GM23338 (cell line): ENCODE measurements around the gene CYP4F8. TPM values are rescaled to one million over a fixed set of nuclear protein-coding genes. Genes with fewer than 3 reads are reported as not detected.

Experiments used
- ATAC-seq: fragments of 200-7000 bp; cut with Tn5 transposase; 3 replicates; pipeline ENCODE4 v1.9.1; 2020
- DNase-seq: peaks from one replicate; pipeline ENCODE4 v3.0.0-alpha.2; 2015; ENCODE audit warnings: low spot score
- H2AFZ ChIP-seq: fragments of 200-600 bp; sonication (generic); 2 replicates; pipeline ENCODE4 v1.8.0; 2016; ENCODE audit warnings: antibody characterized with exemption, mild to moderate bottlenecking, moderate library complexity
- H3F3A ChIP-seq: fragments of 200-600 bp; sonication (generic); replicated peaks from 2 replicates; pipeline ENCODE4 v1.8.0; 2017; ENCODE audit warnings: antibody characterized with exemption, mixed run types, low read depth
- H3K27ac ChIP-seq: fragments of 200-600 bp; sonication (generic); 2 replicates; pipeline ENCODE4 v1.6.1; 2016; ENCODE audit warnings: low read depth
- H3K27me3 ChIP-seq: fragments of 200-600 bp; sonication (generic); 2 replicates; pipeline ENCODE4 v1.8.0; 2016; ENCODE audit warnings: mild to moderate bottlenecking, mixed run types, moderate library complexity; ENCODE audit not compliant: insufficient read depth
- H3K36me3 ChIP-seq: fragments of 200-600 bp; sonication (generic); 2 replicates; pipeline ENCODE4 v1.8.0; 2016; ENCODE audit warnings: mild to moderate bottlenecking; ENCODE audit not compliant: insufficient read depth
- H3K4me1 ChIP-seq: fragments of 200-600 bp; sonication (generic); 2 replicates; pipeline ENCODE4 v1.8.0; 2016; ENCODE audit warnings: mild to moderate bottlenecking, moderate library complexity; ENCODE audit not compliant: insufficient read depth
- H3K4me2 ChIP-seq: fragments of 200-600 bp; sonication (generic); 2 replicates; pipeline ENCODE4 v1.7.1; 2017; ENCODE audit warnings: mixed run types
- H3K4me3 ChIP-seq: fragments of 200-600 bp; sonication (generic); 2 replicates; pipeline ENCODE4 v1.6.1; 2016; ENCODE audit warnings: mixed run types
- H3K79me2 ChIP-seq: fragments of 200-600 bp; sonication (generic); replicated peaks from 2 replicates; pipeline ENCODE4 v1.8.0; 2017; ENCODE audit warnings: mild to moderate bottlenecking; ENCODE audit not compliant: insufficient read depth
- H3K9me2 ChIP-seq: fragments of 200-600 bp; sonication (generic); 2 replicates; pipeline ENCODE4 v1.8.0; 2017; ENCODE audit not compliant: insufficient read depth
- H4K20me1 ChIP-seq: fragments of 200-600 bp; sonication (generic); replicated peaks from 2 replicates; pipeline ENCODE4 v1.8.0; 2017; ENCODE audit warnings: mild to moderate bottlenecking; ENCODE audit not compliant: insufficient read depth
- H3K27ac Mint-ChIP-seq: 2 replicates; pipeline ENCODE4 v1.8.0; 2020; ENCODE audit warnings: inconsistent platforms, mild to moderate bottlenecking, moderate library complexity, mixed read lengths
- H3K27me3 Mint-ChIP-seq: 3 replicates; pipeline ENCODE4 v1.8.0; 2022; ENCODE audit warnings: low read depth, mild to moderate bottlenecking, moderate library complexity, mixed read lengths, inconsistent platforms; ENCODE audit not compliant: insufficient read depth, poor library complexity
- H3K36me3 Mint-ChIP-seq: 3 replicates; pipeline ENCODE4 v1.8.0; 2021; ENCODE audit warnings: low read depth, mild to moderate bottlenecking, inconsistent platforms, moderate library complexity, mixed read lengths
- H3K4me1 Mint-ChIP-seq: 3 replicates; pipeline ENCODE4 v1.8.0; 2020; ENCODE audit warnings: mild to moderate bottlenecking, inconsistent platforms, mixed read lengths
- H3K4me3 Mint-ChIP-seq: 3 replicates; pipeline ENCODE4 v1.8.0; 2021; ENCODE audit warnings: moderate library complexity, mild to moderate bottlenecking, inconsistent platforms, mixed read lengths
- H3K9me3 Mint-ChIP-seq: 3 replicates; pipeline ENCODE4 v1.8.0; 2020; ENCODE audit warnings: moderate library complexity, mild to moderate bottlenecking, inconsistent platforms, mixed read lengths
- CREB1 ChIP-seq: fragments of 250-450 bp; sonication (Bioruptor Pico); IDR thresholded peaks from 2 replicates; pipeline ENCODE4 v1.5.0; 2020; ENCODE audit warnings: low read depth, mild to moderate bottlenecking, moderate library complexity
- EZH2 ChIP-seq: fragments of 200-600 bp; sonication (generic); IDR thresholded peaks from one replicate; pipeline ENCODE4 v1.8.0; 2017; ENCODE audit warnings: antibody characterized with exemption, mild to moderate bottlenecking, low read depth; ENCODE audit not compliant: unreplicated experiment
- EZH2phosphoT487 ChIP-seq: fragments of 200-600 bp; sonication (generic); IDR thresholded peaks from one replicate; pipeline ENCODE4 v1.8.1; 2018; ENCODE audit warnings: antibody characterized with exemption; ENCODE audit not compliant: unreplicated experiment
- JUNB ChIP-seq: IDR thresholded peaks from one replicate; pipeline ENCODE4 v1.6.1; 2016; ENCODE audit warnings: antibody characterized with exemption; ENCODE audit not compliant: unreplicated experiment
- NANOG ChIP-seq: IDR thresholded peaks from 2 replicates; pipeline ENCODE4 v1.6.1; 2016; ENCODE audit warnings: antibody characterized with exemption, borderline replicate concordance
- POLR2AphosphoS5 ChIP-seq: IDR thresholded peaks from 2 replicates; pipeline ENCODE4 v1.6.1; 2016; ENCODE audit warnings: antibody characterized with exemption, low read depth
- REST ChIP-seq: IDR thresholded peaks from one replicate; pipeline ENCODE4 v1.6.1; 2018; ENCODE audit warnings: antibody characterized with exemption; ENCODE audit not compliant: unreplicated experiment
- STAT1 ChIP-seq: IDR thresholded peaks from one replicate; pipeline ENCODE4 v1.6.1; 2016; ENCODE audit warnings: antibody characterized with exemption; ENCODE audit not compliant: unreplicated experiment
- ZNF114 ChIP-seq: fragments of 250-450 bp; sonication (Bioruptor Pico); IDR thresholded peaks from 2 replicates; pipeline ENCODE4 v1.5.0; 2020; ENCODE audit warnings: mild to moderate bottlenecking, moderate library complexity
- ZNF331 ChIP-seq: fragments of 250-450 bp; sonication (Bioruptor Pico); IDR thresholded peaks from 2 replicates; pipeline ENCODE4 v1.5.0; 2020; ENCODE audit warnings: low read depth, mild to moderate bottlenecking, moderate library complexity
- polyA plus RNA-seq: library from polyadenylated mRNA; unstranded; fragments of >200 nt; fragmentation: Nextera tagmentation; extraction: Ambion mirVana; gene quantifications from 2 replicates; pipeline ENCODE4 v1.2.1, GENCODE V29; 2016
- total RNA-seq: library from RNA; depleted of rRNA; stranded (reverse); fragments of >200 nt; shearing (Covaris generic); gene quantifications from 2 replicates; pipeline ENCODE4 v1.2.3, GENCODE V29; 2014
- TF ChIP-seq, protein P1 (sequence below), 2 experiments: fragments of 200-600 bp in 1 of 2; sonication (generic) in 1 of 2; conservative IDR thresholded peaks; 2 replicates each; pipeline versions ENCODE4 v1.5.1 to v1.6.1; 2016 to 2017; ENCODE audit warnings: antibody characterized with exemption in 2 of 2, low read depth in 2 of 2, mild to moderate bottlenecking in 2 of 2, moderate library complexity in 1 of 2
- TF ChIP-seq, protein P2 (sequence below): fragments of 250-450 bp; sonication (Bioruptor Pico); IDR thresholded peaks from 2 replicates; pipeline ENCODE4 v1.5.0; 2020; ENCODE audit warnings: mild to moderate bottlenecking, moderate library complexity
- TF ChIP-seq, protein P3 (sequence below): IDR thresholded peaks from 2 replicates; pipeline ENCODE4 v1.6.1; 2016; ENCODE audit warnings: antibody characterized with exemption

CYP4F8 gene
- total and polyA plus RNA-seq, 2 experiments from 2014 or later: not detected

GRCh38 chr19:15640904-15641597 lies 26.0 kb downstream of the CYP4F8 start:
- H3K4me2 ChIP-seq: no peak overlapping the region
- Mint-ChIP-seq H3K9me3 (peaks cover 95% of the 10 kb centered on the region), H3K27me3 (peaks cover 5% of the 10 kb centered on the region), H3K4me3 (no peak overlapping the region), H3K4me1 (no peaks in the 10 kb centered on the region), H3K36me3 (peaks cover 37% of the 10 kb centered on the region), H3K27ac (no peak overlapping the region)
- ATAC-seq (no peak), DNase-seq (no peak)
- H3K4me1 ChIP-seq: no peaks in the 10 kb centered on the region
- no peaks in the 10 kb centered on the region for H3K9me2 ChIP-seq
- H3K79me2 ChIP-seq: no peaks in the 10 kb centered on the region
- H4K20me1 ChIP-seq: no peaks in the 10 kb centered on the region
- no peak overlapping the region for H3K27ac ChIP-seq
- TF ChIP-seq ZNF114 (CRISPR knock-in tag): no peak
- TF ChIP-seq, protein P1, sequence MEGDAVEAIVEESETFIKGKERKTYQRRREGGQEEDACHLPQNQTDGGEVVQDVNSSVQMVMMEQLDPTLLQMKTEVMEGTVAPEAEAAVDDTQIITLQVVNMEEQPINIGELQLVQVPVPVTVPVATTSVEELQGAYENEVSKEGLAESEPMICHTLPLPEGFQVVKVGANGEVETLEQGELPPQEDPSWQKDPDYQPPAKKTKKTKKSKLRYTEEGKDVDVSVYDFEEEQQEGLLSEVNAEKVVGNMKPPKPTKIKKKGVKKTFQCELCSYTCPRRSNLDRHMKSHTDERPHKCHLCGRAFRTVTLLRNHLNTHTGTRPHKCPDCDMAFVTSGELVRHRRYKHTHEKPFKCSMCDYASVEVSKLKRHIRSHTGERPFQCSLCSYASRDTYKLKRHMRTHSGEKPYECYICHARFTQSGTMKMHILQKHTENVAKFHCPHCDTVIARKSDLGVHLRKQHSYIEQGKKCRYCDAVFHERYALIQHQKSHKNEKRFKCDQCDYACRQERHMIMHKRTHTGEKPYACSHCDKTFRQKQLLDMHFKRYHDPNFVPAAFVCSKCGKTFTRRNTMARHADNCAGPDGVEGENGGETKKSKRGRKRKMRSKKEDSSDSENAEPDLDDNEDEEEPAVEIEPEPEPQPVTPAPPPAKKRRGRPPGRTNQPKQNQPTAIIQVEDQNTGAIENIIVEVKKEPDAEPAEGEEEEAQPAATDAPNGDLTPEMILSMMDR (conservative IDR thresholded peaks at IDR 0.05; ENCODE audit: low read depth in 2 of 2): no peak
- no peak for TF ChIP-seq JUNB
- TF ChIP-seq CREB1 (CRISPR knock-in tag): no peak
- TF ChIP-seq STAT1: no peak
- no peak for TF ChIP-seq REST
- no peak for TF ChIP-seq EZH2
- TF ChIP-seq, protein P2, sequence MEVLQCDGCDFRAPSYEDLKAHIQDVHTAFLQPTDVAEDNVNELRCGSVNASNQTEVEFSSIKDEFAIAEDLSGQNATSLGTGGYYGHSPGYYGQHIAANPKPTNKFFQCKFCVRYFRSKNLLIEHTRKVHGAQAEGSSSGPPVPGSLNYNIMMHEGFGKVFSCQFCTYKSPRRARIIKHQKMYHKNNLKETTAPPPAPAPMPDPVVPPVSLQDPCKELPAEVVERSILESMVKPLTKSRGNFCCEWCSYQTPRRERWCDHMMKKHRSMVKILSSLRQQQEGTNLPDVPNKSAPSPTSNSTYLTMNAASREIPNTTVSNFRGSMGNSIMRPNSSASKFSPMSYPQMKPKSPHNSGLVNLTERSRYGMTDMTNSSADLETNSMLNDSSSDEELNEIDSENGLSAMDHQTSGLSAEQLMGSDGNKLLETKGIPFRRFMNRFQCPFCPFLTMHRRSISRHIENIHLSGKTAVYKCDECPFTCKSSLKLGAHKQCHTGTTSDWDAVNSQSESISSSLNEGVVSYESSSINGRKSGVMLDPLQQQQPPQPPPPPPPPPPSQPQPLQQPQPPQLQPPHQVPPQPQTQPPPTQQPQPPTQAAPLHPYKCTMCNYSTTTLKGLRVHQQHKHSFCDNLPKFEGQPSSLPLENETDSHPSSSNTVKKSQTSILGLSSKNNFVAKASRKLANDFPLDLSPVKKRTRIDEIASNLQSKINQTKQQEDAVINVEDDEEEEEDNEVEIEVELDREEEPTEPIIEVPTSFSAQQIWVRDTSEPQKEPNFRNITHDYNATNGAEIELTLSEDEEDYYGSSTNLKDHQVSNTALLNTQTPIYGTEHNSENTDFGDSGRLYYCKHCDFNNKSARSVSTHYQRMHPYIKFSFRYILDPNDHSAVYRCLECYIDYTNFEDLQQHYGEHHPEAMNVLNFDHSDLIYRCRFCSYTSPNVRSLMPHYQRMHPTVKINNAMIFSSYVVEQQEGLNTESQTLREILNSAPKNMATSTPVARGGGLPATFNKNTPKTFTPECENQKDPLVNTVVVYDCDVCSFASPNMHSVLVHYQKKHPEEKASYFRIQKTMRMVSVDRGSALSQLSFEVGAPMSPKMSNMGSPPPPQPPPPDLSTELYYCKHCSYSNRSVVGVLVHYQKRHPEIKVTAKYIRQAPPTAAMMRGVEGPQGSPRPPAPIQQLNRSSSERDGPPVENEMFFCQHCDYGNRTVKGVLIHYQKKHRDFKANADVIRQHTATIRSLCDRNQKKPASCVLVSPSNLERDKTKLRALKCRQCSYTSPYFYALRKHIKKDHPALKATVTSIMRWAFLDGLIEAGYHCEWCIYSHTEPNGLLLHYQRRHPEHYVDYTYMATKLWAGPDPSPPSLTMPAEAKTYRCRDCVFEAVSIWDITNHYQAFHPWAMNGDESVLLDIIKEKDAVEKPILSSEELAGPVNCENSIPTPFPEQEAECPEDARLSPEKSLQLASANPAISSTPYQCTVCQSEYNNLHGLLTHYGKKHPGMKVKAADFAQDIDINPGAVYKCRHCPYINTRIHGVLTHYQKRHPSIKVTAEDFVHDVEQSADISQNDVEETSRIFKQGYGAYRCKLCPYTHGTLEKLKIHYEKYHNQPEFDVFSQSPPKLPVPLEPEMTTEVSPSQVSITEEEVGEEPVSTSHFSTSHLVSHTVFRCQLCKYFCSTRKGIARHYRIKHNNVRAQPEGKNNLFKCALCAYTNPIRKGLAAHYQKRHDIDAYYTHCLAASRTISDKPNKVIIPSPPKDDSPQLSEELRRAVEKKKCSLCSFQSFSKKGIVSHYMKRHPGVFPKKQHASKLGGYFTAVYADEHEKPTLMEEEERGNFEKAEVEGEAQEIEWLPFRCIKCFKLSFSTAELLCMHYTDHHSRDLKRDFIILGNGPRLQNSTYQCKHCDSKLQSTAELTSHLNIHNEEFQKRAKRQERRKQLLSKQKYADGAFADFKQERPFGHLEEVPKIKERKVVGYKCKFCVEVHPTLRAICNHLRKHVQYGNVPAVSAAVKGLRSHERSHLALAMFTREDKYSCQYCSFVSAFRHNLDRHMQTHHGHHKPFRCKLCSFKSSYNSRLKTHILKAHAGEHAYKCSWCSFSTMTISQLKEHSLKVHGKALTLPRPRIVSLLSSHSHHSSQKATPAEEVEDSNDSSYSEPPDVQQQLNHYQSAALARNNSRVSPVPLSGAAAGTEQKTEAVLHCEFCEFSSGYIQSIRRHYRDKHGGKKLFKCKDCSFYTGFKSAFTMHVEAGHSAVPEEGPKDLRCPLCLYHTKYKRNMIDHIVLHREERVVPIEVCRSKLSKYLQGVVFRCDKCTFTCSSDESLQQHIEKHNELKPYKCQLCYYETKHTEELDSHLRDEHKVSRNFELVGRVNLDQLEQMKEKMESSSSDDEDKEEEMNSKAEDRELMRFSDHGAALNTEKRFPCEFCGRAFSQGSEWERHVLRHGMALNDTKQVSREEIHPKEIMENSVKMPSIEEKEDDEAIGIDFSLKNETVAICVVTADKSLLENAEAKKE: no peak
- TF ChIP-seq ZNF331 (CRISPR knock-in tag): no peak
- TF ChIP-seq POLR2AphosphoS5: no peak
- TF ChIP-seq EZH2phosphoT487: no peak
- no peak for TF ChIP-seq NANOG
- TF ChIP-seq, protein P3, sequence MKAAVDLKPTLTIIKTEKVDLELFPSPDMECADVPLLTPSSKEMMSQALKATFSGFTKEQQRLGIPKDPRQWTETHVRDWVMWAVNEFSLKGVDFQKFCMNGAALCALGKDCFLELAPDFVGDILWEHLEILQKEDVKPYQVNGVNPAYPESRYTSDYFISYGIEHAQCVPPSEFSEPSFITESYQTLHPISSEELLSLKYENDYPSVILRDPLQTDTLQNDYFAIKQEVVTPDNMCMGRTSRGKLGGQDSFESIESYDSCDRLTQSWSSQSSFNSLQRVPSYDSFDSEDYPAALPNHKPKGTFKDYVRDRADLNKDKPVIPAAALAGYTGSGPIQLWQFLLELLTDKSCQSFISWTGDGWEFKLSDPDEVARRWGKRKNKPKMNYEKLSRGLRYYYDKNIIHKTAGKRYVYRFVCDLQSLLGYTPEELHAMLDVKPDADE: no peak
- H3K4me3 ChIP-seq: no peak overlapping the region
- H3K27me3 ChIP-seq: no peaks in the 10 kb centered on the region
- H2AFZ ChIP-seq: no peak overlapping the region
- no peaks in the 10 kb centered on the region for H3K36me3 ChIP-seq
- no peaks in the 10 kb centered on the region for H3F3A ChIP-seq
